Naive thymus-derived CD8-positive, alpha-beta T cell (primary cell): Measurements from ENCODE around the gene PDE1C. TPM values are rescaled to one million over a fixed set of nuclear protein-coding genes. Genes with fewer than 3 reads are reported as not detected.

Experiments
- ATAC-seq, 2 donors: fragments of 150-1000 bp; cut with Tn5 transposase in 1 of 2; sonication (Bioruptor Pico), chemical (Tn5 transposase) in 1 of 2; 1 replicate in 1 of 2; 2 replicates in 1 of 2; pipeline ENCODE4 v1.10.0; 2021; ENCODE audit warnings: mild to moderate bottlenecking in 2 of 2, moderate library complexity in 2 of 2
- POLR2A ChIA-PET: fragments of 350-600 bp; sonication (Branson Sonifier 250); formaldehyde crosslinking; loops from one replicate; lab custom pipeline; 2021; ENCODE audit warnings: antibody characterized with exemption; lab: Charles Lee
- DNase-seq, 10 donors: peaks; one replicate each; pipeline versions ENCODE4 v3.0.0 to v3.0.0-alpha.2; 2020 to 2022
- H3K27ac Mint-ChIP-seq, 10 donors: one replicate each; pipeline ENCODE4 v1.8.0; 2020 to 2022; ENCODE audit warnings: mild to moderate bottlenecking in 10 of 10, mixed read lengths in 10 of 10, moderate library complexity in 4 of 10, inconsistent platforms in 1 of 10
- H3K27me3 Mint-ChIP-seq, 5 donors: one replicate each; pipeline ENCODE4 v1.8.0; 2021 to 2022; ENCODE audit warnings: mixed read lengths in 5 of 5
- H3K36me3 Mint-ChIP-seq, 3 donors: one replicate each; pipeline ENCODE4 v1.8.0; 2020 to 2022; ENCODE audit warnings: mixed read lengths in 3 of 3, mild to moderate bottlenecking in 2 of 3, inconsistent platforms in 1 of 3
- H3K4me1 Mint-ChIP-seq, 4 donors: one replicate each; pipeline ENCODE4 v1.8.0; 2021 to 2022; ENCODE audit warnings: mixed read lengths in 4 of 4
- H3K4me3 Mint-ChIP-seq, 10 donors: one replicate each; pipeline ENCODE4 v1.8.0; 2020 to 2022; ENCODE audit warnings: mild to moderate bottlenecking in 10 of 10, mixed read lengths in 10 of 10, moderate library complexity in 6 of 10, inconsistent platforms in 1 of 10
- H3K9me3 Mint-ChIP-seq, 9 donors: one replicate each; pipeline ENCODE4 v1.8.0; 2020 to 2022; ENCODE audit warnings: mixed read lengths in 9 of 9, mild to moderate bottlenecking in 3 of 9, inconsistent platforms in 1 of 9, moderate library complexity in 1 of 9
- polyA plus RNA-seq, 3 donors: library from polyadenylated mRNA; unstranded; fragments of 300-500 nt; fragmentation: Illumina TruSeq; gene quantifications; one replicate each; pipeline ENCODE4 v1.2.3, GENCODE V29; 2021
- total RNA-seq, 8 experiments: library from RNA in 2 of 8; stranded (reverse) in 2 of 8; gene quantifications; one replicate each; pipeline ENCODE4 v1.2.3 and lab custom pipeline; 2021 to 2026

Gene PDE1C
- total and polyA plus RNA-seq, 5 experiments from 2014 or later = not detected

DNA sequence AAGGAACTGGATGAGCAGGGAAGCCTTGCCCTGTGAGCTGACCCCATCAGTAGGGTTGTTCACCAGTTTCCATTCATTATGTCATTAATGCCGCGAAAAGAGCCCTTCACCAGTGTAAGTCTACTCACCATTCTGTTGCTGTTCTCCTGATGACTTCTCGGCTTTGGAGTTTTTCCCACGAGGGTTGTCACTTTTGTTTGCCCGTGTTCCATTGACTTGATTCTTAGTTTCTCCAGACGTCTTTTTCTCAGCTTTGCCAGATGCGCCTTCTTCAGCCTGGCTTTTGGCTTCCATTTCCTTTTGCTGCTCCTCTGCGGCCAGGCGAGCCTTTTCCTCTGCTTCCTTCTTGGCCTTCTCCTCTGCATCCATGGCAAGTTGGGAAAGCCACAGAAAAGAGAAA, 254.4 kb downstream of the PDE1C start:
- peaks cover 0 to 6% (median 3%) of the 10 kb centered on the region in 9 donors for H3K9me3 Mint-ChIP-seq
- H3K36me3 Mint-ChIP-seq = no peaks in the 10 kb centered on the region
- peaks cover 0 to 6% (median 0%) of the 10 kb centered on the region in 5 donors for H3K27me3 Mint-ChIP-seq
- no peak for DNase-seq
- no peak overlapping the region for H3K4me3 Mint-ChIP-seq
- ATAC-seq = no peak
- POLR2A ChIA-PET = no interaction called here
- no peak overlapping the region for H3K27ac Mint-ChIP-seq
- H3K4me1 Mint-ChIP-seq = no peaks in the 10 kb centered on the region

DNA sequence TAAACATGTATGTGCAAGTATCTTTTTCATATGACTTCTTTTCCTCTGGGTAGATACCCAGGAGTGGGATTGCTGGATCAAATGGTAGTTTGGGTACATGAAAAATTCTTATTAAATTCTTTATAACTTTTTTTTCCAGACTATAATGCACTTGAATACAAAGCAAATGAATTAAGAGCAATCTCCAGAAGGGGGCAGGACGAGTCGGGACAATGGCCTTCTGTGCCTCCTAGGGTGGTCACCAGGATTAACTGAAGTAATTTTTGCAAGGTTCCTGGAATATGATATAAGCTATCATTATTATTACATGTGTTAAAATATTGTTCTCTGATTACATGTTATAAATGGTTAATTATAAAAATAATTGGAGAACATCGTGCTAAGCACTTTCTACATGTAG, 256.0 kb downstream of the PDE1C start:
- POLR2A ChIA-PET = no interaction called here
- Mint-ChIP-seq H3K4me3 (no peak overlapping the region), H3K9me3 (peaks cover 0 to 6% (median 0%) of the 10 kb centered on the region in 9 donors), H3K27ac (no peak overlapping the region), H3K36me3 (no peaks in the 10 kb centered on the region), H3K27me3 (peaks cover 0 to 6% (median 0%) of the 10 kb centered on the region in 5 donors), H3K4me1 (no peaks in the 10 kb centered on the region)
- no peak for ATAC-seq
- no peak for DNase-seq

DNA sequence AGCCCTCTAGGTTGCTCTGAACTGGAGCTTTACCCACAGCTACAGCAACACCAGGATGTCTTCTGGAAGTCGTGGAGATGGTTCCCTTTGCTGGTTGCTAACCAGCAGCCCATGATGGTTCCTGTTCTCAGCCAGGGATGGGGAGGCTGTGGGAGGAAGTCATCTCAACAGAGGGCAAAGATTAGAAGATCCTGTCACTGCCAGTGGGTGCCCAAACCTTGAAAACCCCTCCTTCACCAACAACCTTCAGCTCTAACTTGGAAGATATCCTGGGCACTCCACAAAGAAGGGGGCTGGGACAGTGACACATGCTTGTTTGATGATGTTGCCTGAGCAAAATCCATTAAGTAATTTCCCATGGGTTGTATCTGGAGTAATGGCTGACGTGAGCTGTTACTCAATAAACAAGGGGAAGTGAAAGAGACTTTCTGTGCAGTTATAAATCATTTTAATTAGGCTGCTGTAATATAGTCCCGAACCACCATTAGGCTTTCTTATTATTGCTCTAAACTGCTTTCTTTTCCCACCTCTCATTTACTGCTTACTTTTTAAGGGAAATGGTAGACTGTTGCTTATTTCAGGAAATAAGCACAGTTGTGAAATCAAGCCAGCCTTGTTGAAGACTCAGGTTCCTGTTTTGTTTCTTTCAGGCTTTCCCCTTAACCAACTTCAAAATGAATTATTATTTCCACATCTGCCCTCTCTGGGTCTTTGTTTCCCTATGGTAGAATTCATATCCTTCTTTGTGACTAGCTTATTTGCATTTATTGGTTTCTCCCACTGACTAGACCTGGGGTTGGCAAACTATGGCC, 258.4 kb downstream of the PDE1C start:
- no peak for ATAC-seq
- H3K27ac Mint-ChIP-seq = no peak overlapping the region

DNA sequence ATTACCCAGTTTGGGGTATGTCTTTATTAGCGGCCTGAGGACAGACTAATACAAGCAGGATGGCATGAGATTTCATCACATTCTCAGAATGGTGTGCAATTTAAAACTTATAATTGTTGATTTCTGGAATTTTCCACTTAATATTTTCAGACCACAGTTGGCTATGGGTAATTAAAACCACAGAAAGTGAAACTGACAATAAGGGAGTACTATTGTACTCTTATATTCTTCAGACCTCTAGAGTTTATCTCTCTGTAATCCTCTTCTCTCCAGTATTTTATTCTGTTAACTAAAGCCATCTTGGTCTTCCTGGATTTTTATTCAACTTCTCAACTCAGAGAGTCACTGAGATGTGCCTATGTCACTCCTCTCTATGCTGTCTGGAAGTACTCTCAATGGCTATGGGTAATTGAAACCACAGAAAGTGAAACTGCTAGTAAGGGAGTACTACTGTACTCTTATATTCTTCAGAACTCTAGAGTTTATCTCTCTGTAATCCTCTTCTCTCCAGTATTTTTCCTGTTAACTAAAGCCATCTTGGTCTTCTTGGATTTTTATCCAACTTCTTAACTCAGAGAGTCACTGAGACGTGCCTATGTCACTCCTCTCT, 264.9 kb downstream of the PDE1C start:
- H3K4me3 Mint-ChIP-seq = no peak overlapping the region
- peaks cover 0 to 15% (median 3%) of the 10 kb centered on the region in 9 donors for H3K9me3 Mint-ChIP-seq
- no peaks in the 10 kb centered on the region for H3K4me1 Mint-ChIP-seq
- peaks cover 0 to 8% (median 0%) of the 10 kb centered on the region in 3 donors for H3K36me3 Mint-ChIP-seq
- DNase-seq (no peak), ATAC-seq (no peak)
- POLR2A ChIA-PET = no interaction called here
- H3K27me3 Mint-ChIP-seq = peaks cover 0 to 5% (median 0%) of the 10 kb centered on the region in 5 donors
- no peak overlapping the region for H3K27ac Mint-ChIP-seq

More for the DNA sequence above, 258.4 kb downstream of the PDE1C start:
- Mint-ChIP-seq H3K36me3 (no peaks in the 10 kb centered on the region), H3K9me3 (peaks cover 0 to 4% (median 0%) of the 10 kb centered on the region in 9 donors), H3K27me3 (peaks cover 0 to 6% (median 0%) of the 10 kb centered on the region in 5 donors), H3K4me3 (no peak overlapping the region), H3K4me1 (no peaks in the 10 kb centered on the region)
- no peak for DNase-seq
- POLR2A ChIA-PET = no interaction called here

DNA sequence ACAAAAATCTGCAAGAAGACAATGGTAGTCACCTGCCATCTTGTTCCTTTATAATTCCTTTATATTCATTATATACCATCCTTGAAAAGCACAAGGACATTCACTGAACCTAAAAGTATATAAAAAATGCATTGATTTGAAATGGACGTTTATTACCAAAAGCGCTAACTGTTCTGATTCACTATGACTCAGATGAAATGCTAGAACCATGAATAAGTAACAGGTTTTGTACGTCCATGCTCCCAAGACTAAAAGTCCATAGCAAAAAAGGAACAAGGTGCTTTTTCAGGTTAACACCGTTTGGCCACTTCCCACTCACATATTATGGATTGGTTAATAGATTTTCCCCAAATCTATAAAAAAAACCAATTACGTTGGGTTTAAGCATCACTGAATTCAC, 273.8 kb downstream of the PDE1C start:
- Mint-ChIP-seq H3K27me3 (no peaks in the 10 kb centered on the region), H3K27ac (no peak overlapping the region), H3K36me3 (no peaks in the 10 kb centered on the region), H3K4me1 (no peaks in the 10 kb centered on the region), H3K4me3 (no peak overlapping the region), H3K9me3 (peaks cover 0 to 15% (median 2%) of the 10 kb centered on the region in 9 donors)
- POLR2A ChIA-PET = no interaction called here
- no peak for DNase-seq
- ATAC-seq = no peak

DNA sequence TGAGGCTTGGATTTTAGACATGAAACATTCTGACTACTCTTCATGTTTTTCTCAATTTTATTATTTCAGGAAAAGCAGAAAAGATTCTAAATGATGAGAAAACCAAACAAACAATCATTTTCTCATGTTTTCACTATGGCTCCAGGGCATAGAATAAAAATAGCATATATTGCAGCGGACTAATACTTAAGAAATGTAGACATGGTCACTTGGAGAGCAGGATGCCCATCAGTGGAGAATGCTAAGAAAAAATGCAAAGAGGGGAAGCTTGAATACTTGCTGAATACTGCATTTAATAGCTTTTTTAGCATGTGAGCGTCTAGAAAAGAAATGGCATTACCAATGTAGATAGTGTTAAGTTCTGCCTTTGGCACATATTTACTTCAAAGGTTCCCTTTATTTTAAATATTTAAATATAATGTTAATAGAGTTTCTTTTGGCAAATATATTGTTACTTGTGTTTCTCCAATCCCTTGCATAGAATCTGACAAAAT, 275.3 kb downstream of the PDE1C start:
- H3K4me1 Mint-ChIP-seq = no peaks in the 10 kb centered on the region
- H3K27me3 Mint-ChIP-seq = no peaks in the 10 kb centered on the region
- H3K4me3 Mint-ChIP-seq = no peak overlapping the region
- ATAC-seq = no peak
- DNase-seq = no peak
- POLR2A ChIA-PET = no interaction called here
- H3K36me3 Mint-ChIP-seq = no peaks in the 10 kb centered on the region
- no peak overlapping the region for H3K27ac Mint-ChIP-seq
- H3K9me3 Mint-ChIP-seq = peaks cover 0 to 15% (median 2%) of the 10 kb centered on the region in 9 donors

DNA sequence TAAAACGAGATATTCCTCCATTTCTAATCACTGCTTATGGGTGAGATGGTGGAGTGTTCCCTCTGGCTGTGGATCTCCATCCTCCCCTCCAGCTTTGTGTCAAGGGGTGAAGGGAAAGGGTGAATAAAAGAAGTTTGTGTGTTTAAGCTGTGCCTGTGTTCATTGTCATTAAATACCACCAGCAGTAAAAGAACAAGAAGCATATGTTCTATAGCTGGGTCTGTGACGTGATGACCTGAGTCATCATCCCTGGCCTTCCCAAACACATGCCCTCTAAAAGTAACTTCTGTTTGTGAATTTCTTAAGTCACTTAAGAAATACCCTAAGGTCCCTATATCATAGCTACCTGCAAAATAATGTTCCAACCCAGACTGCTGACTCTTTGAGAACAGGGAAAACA, 278.3 kb downstream of the PDE1C start:
- POLR2A ChIA-PET = no interaction called here
- ATAC-seq (no peak), DNase-seq (no peak)
- H3K27me3 Mint-ChIP-seq = no peaks in the 10 kb centered on the region
- no peak overlapping the region for H3K27ac Mint-ChIP-seq
- H3K9me3 Mint-ChIP-seq = peaks cover 0 to 2% (median 0%) of the 10 kb centered on the region in 9 donors
- H3K36me3 Mint-ChIP-seq = no peaks in the 10 kb centered on the region
- no peaks in the 10 kb centered on the region for H3K4me1 Mint-ChIP-seq
- H3K4me3 Mint-ChIP-seq = no peak overlapping the region

DNA sequence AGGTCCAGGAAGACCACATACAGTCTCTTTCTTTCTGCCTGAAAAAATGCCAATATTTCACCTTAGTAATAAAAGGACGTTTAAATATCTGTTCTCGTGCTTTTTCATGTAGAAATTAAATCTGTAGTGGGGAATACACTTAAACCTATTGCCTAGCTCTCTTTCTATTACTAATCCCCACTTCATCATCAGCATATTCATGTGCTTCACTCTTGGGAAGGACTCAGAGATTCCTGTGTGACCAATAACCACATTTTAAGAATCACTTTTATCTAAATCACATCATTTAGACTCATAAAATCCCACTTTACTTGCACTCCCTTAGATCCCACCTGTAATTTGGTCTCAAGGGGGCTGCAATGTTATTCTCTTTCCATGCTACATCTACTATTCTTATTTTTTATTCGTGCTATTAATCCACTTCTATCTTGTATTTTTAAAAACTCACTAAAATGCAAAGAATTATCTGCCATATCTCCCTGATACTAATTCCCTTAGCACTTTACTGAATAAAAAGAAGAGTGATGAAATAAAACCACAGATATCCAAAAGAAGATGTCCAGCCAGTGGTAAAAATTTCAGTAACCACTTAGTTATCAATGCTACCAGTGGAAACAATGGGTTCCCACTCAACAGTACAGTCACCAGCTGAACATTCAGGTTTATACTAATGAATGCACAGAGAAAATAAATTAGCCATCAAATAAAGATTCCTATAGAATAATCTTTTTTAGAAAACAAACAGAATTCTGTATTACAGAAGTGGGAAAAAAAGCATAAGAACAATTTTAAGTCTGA, 281.1 kb downstream of the PDE1C start:
- no peak for DNase-seq
- Mint-ChIP-seq H3K36me3 (no peaks in the 10 kb centered on the region), H3K27me3 (no peaks in the 10 kb centered on the region), H3K4me3 (no peak overlapping the region), H3K4me1 (no peaks in the 10 kb centered on the region), H3K9me3 (peaks cover 0 to 2% (median 0%) of the 10 kb centered on the region in 9 donors), H3K27ac (no peak overlapping the region)
- POLR2A ChIA-PET = no interaction called here
- ATAC-seq = no peak

DNA sequence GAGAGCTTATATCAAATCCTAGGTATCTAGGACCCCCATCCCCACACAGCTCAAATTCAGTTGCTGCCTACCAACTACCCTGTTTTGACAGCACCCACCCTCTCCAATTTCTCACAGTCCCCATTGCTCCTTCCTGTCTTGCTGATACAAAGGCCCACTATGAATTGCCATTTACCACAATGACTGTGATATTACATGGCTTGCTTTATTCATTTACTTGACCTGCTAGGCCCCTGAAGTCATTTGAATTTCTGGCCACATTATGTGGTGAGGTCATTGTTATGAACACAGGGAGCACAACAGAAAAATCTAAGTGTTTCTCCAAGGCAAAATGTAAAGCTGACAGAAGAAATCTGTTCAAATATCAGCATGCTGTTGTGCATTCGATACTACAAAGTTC, 281.8 kb downstream of the PDE1C start:
- Mint-ChIP-seq H3K9me3 (peaks cover 0 to 4% (median 0%) of the 10 kb centered on the region in 9 donors), H3K36me3 (no peaks in the 10 kb centered on the region), H3K27me3 (no peaks in the 10 kb centered on the region), H3K4me1 (no peaks in the 10 kb centered on the region), H3K27ac (no peak overlapping the region), H3K4me3 (no peak overlapping the region)
- no peak for ATAC-seq
- no peak for DNase-seq
- POLR2A ChIA-PET = no interaction called here

DNA sequence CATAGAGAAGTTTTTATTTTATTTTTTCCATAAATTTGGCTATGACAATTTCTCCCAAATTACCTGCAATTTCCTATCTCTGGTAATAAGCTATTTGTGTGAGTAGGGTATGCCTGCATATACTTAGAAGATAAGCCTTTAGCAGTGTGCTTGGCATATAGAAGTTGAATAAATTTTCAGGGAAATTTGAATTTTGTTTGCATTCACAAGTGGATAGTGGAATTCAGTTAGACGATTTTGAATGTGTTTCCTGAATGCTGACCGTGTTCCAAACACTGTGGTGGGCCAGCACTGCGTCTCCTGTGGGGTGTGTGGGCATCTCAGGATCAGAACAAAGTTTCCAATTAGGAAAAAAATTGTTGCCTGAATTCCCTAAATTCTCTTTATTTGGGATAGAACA, 283.9 kb downstream of the PDE1C start:
- DNase-seq = no peak
- Mint-ChIP-seq H3K27ac (no peak overlapping the region), H3K4me1 (no peaks in the 10 kb centered on the region), H3K4me3 (no peak overlapping the region), H3K27me3 (no peaks in the 10 kb centered on the region), H3K36me3 (no peaks in the 10 kb centered on the region), H3K9me3 (peaks cover 0 to 4% (median 0%) of the 10 kb centered on the region in 9 donors)
- ATAC-seq = no peak
- POLR2A ChIA-PET = no interaction called here

DNA sequence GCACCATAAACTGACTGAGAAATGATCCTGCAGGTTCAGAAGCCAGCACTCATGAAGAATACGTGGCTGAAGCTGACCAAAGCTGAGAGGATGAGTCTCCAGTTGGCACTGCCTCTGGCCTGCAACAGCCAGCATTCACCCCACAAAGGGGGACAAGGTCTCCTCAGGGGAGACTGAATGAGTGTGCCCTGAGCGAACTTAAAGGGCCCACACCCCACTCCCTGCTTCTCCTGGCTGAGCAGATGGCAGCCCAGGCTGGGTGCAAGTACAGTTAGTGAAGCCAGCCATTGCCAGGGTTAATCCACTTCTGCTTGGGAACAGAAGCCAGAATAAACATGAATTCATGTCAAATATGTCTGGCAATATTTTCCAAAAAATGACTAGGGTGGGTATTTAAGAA, 285.1 kb downstream of the PDE1C start:
- Mint-ChIP-seq H3K9me3 (peaks cover 0 to 4% (median 0%) of the 10 kb centered on the region in 9 donors), H3K4me3 (no peak overlapping the region), H3K4me1 (no peaks in the 10 kb centered on the region), H3K27me3 (no peaks in the 10 kb centered on the region), H3K27ac (no peak overlapping the region), H3K36me3 (no peaks in the 10 kb centered on the region)
- POLR2A ChIA-PET = no interaction called here
- ATAC-seq = no peak
- DNase-seq = no peak

DNA sequence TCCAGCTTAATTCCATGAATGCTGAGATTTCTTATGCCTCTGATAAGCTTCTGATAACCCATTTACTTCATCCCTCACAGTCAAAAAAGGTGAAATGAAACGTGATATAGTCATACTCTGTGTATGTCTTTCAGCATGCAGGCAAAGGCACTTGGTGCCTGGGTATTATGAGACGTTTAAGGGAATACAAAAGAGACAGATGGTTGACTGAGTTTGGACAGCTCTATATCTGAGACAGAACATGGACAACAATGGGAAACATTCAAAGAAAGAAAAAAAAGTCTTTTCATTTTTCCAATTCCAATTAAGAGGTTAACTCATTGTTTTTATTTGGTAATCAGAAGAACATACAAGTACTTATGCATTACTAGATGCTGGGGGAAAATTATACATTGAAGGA, 287.0 kb downstream of the PDE1C start:
- ATAC-seq (no peak), DNase-seq (no peak)
- no peaks in the 10 kb centered on the region for H3K27me3 Mint-ChIP-seq
- H3K4me1 Mint-ChIP-seq = no peaks in the 10 kb centered on the region
- POLR2A ChIA-PET = no interaction called here
- no peak overlapping the region for H3K27ac Mint-ChIP-seq
- H3K36me3 Mint-ChIP-seq = no peaks in the 10 kb centered on the region
- peaks cover 0 to 6% (median 0%) of the 10 kb centered on the region in 9 donors for H3K9me3 Mint-ChIP-seq
- H3K4me3 Mint-ChIP-seq = no peak overlapping the region
